K562 (cell line): ENCODE data around the gene ZFYVE26. TPM values are rescaled to one million over a fixed set of nuclear protein-coding genes. Genes with fewer than 3 reads are reported as not detected.

ENCODE experiments used
- BRD4 ChIP-seq: fragments of 200-600 bp; sonication (generic); IDR thresholded peaks from 2 replicates; pipeline ENCODE4 v1.6.1; 2017; ENCODE audit warnings: inconsistent platforms
- CBX1 ChIP-seq: sonication (generic); IDR thresholded peaks from 2 replicates; pipeline ENCODE4 v1.6.1; 2016; ENCODE audit warnings: antibody characterized with exemption, low read depth, mild to moderate bottlenecking
- CHCHD3 ChIP-seq: fragments of 250-450 bp; sonication (Bioruptor Pico); IDR thresholded peaks from 2 replicates; pipeline ENCODE4 v2.1.2; 2022; ENCODE audit warnings: mild to moderate bottlenecking
- HDAC3 ChIP-seq: fragments of 450-650 bp; IDR thresholded peaks from 2 replicates; pipeline ENCODE4 v1.6.1; 2018; ENCODE audit warnings: borderline replicate concordance, mild to moderate bottlenecking, moderate library complexity; ENCODE audit not compliant: partially characterized antibody
- HMGXB4 ChIP-seq: sonication (generic); formaldehyde crosslinking; IDR thresholded peaks from 2 replicates; pipeline ENCODE4 v1.8.1; 2023; ENCODE audit warnings: mild to moderate bottlenecking, missing genetic modification reagents
- MGA ChIP-seq: fragments of 450-650 bp; IDR thresholded peaks from 2 replicates; pipeline ENCODE4 v1.6.1; 2016; ENCODE audit warnings: mild to moderate bottlenecking, moderate library complexity
- MNT ChIP-seq, 2 experiments: fragments of 450-650 bp; conservative IDR thresholded peaks; 2 replicates each; pipeline ENCODE4 v1.6.1; 2017; ENCODE audit warnings: mild to moderate bottlenecking in 2 of 2, moderate library complexity in 2 of 2
- PTTG1 ChIP-seq: fragments of 450-650 bp; IDR thresholded peaks from 2 replicates; pipeline ENCODE4 v1.6.1; 2016; ENCODE audit warnings: low read depth, mild to moderate bottlenecking, missing genetic modification characterization, missing compliant biosample characterization
- SIX5 ChIP-seq, 2 experiments: IDR thresholded peaks; 2 replicates each; pipeline ENCODE4 v1.6.1; 2011; ENCODE audit warnings: low read length in 2 of 2, borderline replicate concordance in 1 of 2, low read depth in 1 of 2, mild to moderate bottlenecking in 1 of 2, moderate library complexity in 1 of 2; ENCODE audit not compliant: insufficient read depth in 1 of 2
- THRAP3 ChIP-seq: fragments of 450-650 bp; IDR thresholded peaks from 2 replicates; pipeline ENCODE4 v1.6.1; 2016; ENCODE audit warnings: mild to moderate bottlenecking, inconsistent platforms, borderline replicate concordance
- ZNF184 ChIP-seq: sonication (generic); formaldehyde crosslinking; IDR thresholded peaks from 2 replicates; pipeline ENCODE4 v1.5.0; 2020; ENCODE audit warnings: missing genetic modification reagents
- ZNF436 ChIP-seq: fragments of 250-450, 450-650 bp; sonication (Bioruptor Pico); formaldehyde crosslinking; IDR thresholded peaks from 2 replicates; pipeline ENCODE4 v1.7.0; 2020; ENCODE audit warnings: mild to moderate bottlenecking
- polyA plus RNA-seq, 8 experiments: library from polyadenylated mRNA; depleted of rRNA in 4 of 8; stranded (reverse) in 5 of 8; unstranded in 3 of 8; fragments of >200 nt; fragmentation: Nextera tagmentation in 2 of 8; fragmentation: Illumina TruSeq in 1 of 8; extraction: Ambion mirVana in 2 of 8; extraction: Trizol in 1 of 8; gene quantifications; 2 replicates each; pipeline versions ENCODE4 v1.2.1 to v1.2.3, GENCODE V29; 2011 to 2014; ENCODE audit warnings: inconsistent platforms in 1 of 8, missing spikeins in 1 of 8
- total RNA-seq, 7 experiments: library from RNA; depleted of rRNA in 6 of 7; stranded (reverse); fragments of >200 nt in 6 of 7; fragmentation: Illumina TruSeq in 2 of 7; extraction: Trizol in 2 of 7; gene quantifications; 2 replicates each; pipeline versions ENCODE4 v1.2.1 to v1.2.3, GENCODE V29; 2011 to 2021; ENCODE audit warnings: low replicate concordance in 1 of 7

The ZFYVE26 gene
- total and polyA plus RNA-seq, 9 of the 15 experiments (the other 6 are each of a cell fraction or from before 2014, with no cell fraction given): 0.32 to 9.1 (median 5.9) TPM

GRCh38 chr14:67744046-67744445, 72.3 kb downstream of the ZFYVE26 start (continued):
- no peak for TF ChIP-seq MGA
- TF ChIP-seq MNT (conservative IDR thresholded peaks at IDR 0.05): no peak
- no peak for TF ChIP-seq SIX5 (IDR thresholded peaks at IDR 0.05; ENCODE audit: borderline replicate concordance in 1 of 2, insufficient read depth in 1 of 2, low read depth in 1 of 2, low read length in 2 of 2)
- no peak for TF ChIP-seq HDAC3
- no peak for TF ChIP-seq CBX1
- TF ChIP-seq THRAP3: no peak
- no peak for TF ChIP-seq HMGXB4 (CRISPR knock-in tag)
- TF ChIP-seq CHCHD3 (CRISPR knock-in tag): no peak
- no peak for TF ChIP-seq ZNF436 (CRISPR knock-in tag)
- TF ChIP-seq BRD4: no peak
- TF ChIP-seq PTTG1: no peak
- TF ChIP-seq ZNF184: no peak
